ENCODE measurements around the gene LRP2BP.

LRP2BP gene

DNA sequence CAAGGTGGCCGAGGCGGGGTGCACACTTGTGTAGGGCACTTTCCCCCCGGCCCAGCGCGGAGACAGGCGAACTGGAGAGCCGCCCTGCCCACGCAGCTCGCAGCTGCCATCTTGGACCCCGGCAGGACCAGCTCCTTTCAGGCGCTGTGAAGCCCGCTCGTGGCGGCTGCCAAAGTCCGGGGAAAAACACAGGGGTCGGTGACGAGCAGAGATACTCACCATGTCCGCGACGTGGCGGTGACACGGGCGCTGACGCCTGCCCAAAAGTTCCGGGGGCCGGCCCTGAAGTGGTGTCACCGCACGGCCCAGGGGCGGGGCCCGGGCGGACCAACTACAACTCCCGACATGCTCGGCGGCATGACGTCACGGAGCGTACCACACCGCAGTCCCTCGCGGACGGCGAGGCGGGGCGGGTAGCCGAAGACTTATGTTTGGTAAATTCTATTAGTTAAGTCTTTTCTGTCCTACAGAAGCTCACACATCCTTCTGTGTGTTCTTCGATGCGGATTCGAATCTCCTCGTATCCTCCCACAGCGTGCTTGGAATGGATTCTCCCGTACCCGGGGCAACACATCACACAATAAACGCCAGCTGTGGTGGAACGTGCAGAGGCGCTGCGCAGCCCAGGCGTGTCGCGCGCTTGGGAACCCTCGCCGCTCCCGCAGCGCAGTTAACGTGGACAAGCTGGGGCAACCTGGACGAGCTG lies 30.1 kb upstream of the LRP2BP start, which contains the start of gene UFSP2:
TSS of gene UFSP2 (minus strand) at position 318 of the 706 bp plus-strand sequence. CDS start at position 222, 96 bp downstream.
- TF ChIP-seq CTCF (conservative IDR thresholded peaks at IDR 0.05), result no peak
- peak within 1 kb of the TSS; percentile 97 for H3K27ac ChIP-seq

GRCh38 chr4:185424905-185425646 lies 29.4 kb upstream of the LRP2BP start:
- peak overlapping the region; percentile 97 for H3K27ac ChIP-seq
- TF ChIP-seq CTCF (conservative IDR thresholded peaks at IDR 0.05), result no peak

GRCh38 chr4:185421366-185422124 lies 25.8 kb upstream of the LRP2BP start:
- H3K27ac ChIP-seq, result no peak overlapping the region
- TF ChIP-seq CTCF (conservative IDR thresholded peaks at IDR 0.05), result no peak

- no peak overlapping the region for H3K27ac ChIP-seq
- no peak for TF ChIP-seq CTCF (conservative IDR thresholded peaks at IDR 0.05)
Measured at GRCh38 chr4:185416955-185417354, 21.2 kb upstream of the LRP2BP start.

DNA sequence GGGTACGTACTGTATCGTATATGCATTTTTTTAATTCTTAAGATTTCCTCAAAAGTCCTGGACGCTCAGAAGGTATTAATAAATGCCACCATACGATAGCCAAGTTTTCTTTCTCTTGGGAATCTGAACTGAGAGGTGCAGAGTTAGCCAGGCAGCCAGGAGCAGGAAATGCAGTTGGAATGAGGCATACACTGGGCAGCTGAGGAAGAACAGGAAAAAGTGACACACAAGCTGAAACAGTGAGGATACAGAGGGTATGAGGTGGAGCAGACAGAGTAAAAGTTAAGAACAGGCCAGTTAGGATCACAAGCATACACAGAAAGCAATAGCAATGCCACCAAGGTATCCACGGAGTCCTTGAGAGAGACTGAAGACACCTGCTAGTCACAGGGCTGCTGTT lies 16.7 kb upstream of the LRP2BP start:
- TF ChIP-seq CTCF (conservative IDR thresholded peaks at IDR 0.05), result no peak
- H3K27ac ChIP-seq, result no peak overlapping the region

- TF ChIP-seq CTCF (conservative IDR thresholded peaks at IDR 0.05), result no peak
- H3K27ac ChIP-seq, result no peak overlapping the region
Measured at GRCh38 chr4:185411849-185412248, 16.1 kb upstream of the LRP2BP start.

DNA sequence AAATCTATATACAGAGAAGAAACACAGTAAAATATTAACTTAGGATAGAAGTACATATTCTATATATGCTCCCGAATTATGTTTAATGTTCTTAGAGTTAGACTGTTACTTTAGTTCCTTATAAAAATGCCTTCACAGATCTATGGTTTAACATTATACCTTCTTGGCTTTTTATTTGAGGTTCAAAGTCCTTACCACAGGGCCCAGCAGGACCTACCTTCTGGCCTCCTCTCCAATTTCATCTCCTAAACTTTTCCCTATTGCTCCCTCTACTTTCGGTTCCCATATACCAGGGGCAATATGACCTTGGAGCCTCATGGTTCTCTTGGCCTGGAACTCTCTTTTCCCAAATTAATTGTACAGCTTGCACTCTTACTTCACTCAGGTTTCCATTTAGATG lies 12.7 kb upstream of the LRP2BP start:
- no peak overlapping the region for H3K27ac ChIP-seq
- no peak for TF ChIP-seq CTCF (conservative IDR thresholded peaks at IDR 0.05)
